Lung (tissue), 12 donors: ENCODE data around the gene TMEM121. TPM values are rescaled to one million over a fixed set of nuclear protein-coding genes. Genes with fewer than 3 reads are reported as not detected.
"Not testable (repeated sequence)": the region's sequence is repeated elsewhere in the genome, so short reads cannot be mapped to it uniquely, and the experiment has no call there.

ENCODE experiments used
- ATAC-seq: fragments of 200-7000 bp; cut with Tn5 transposase; one replicate; pipeline ENCODE4 v1.9.1; 2020; ENCODE audit warnings: moderate number of reproducible peaks; ENCODE audit not compliant: insufficient read depth, low FRiP score
- DNase-seq, 3 donors: peaks; one replicate each; pipeline ENCODE4 v3.0.0-alpha.2; 2013 to 2017
- H3K27ac ChIP-seq, 2 donors: one replicate each; pipeline ENCODE4 v1.5.1; 2013; ENCODE audit warnings: mild to moderate bottlenecking in 2 of 2, moderate library complexity in 2 of 2, control low read depth in 1 of 2, inconsistent platforms in 1 of 2, low read depth in 1 of 2, low read length in 1 of 2
- H3K27me3 ChIP-seq, 3 donors: one replicate each; pipeline ENCODE4 v1.5.1; 2013; ENCODE audit warnings: low read length in 2 of 3; ENCODE audit not compliant: control insufficient read depth in 3 of 3, insufficient read depth in 3 of 3
- H3K36me3 ChIP-seq, 4 donors: one replicate each; pipeline ENCODE4 v1.5.1; 2013; ENCODE audit warnings: low read length in 4 of 4, mild to moderate bottlenecking in 1 of 4, moderate library complexity in 1 of 4; ENCODE audit not compliant: control insufficient read depth in 4 of 4, insufficient read depth in 4 of 4
- H3K4me1 ChIP-seq, 5 donors: one replicate each; pipeline ENCODE4 v1.5.1; 2013; ENCODE audit warnings: low read length in 5 of 5, mild to moderate bottlenecking in 2 of 5, moderate library complexity in 1 of 5; ENCODE audit not compliant: control insufficient read depth in 5 of 5, insufficient read depth in 5 of 5
- H3K4me3 ChIP-seq: one replicate; pipeline ENCODE4 v1.5.1; 2013; ENCODE audit warnings: mild to moderate bottlenecking, control low read depth, moderate library complexity
- H3K9ac ChIP-seq, 2 donors: one replicate each; pipeline ENCODE4 v1.5.1; 2013; ENCODE audit warnings: low read length in 2 of 2, control low read depth in 1 of 2; ENCODE audit not compliant: insufficient read depth in 1 of 2
- H3K9me3 ChIP-seq, 4 donors: one replicate each; pipeline ENCODE4 v1.5.1; 2013; ENCODE audit warnings: low read length in 3 of 4, mild to moderate bottlenecking in 1 of 4, moderate library complexity in 1 of 4; ENCODE audit not compliant: control insufficient read depth in 4 of 4, insufficient read depth in 3 of 4
- CTCF ChIP-seq: IDR thresholded peaks from 2 replicates; pipeline ENCODE4 v1.5.1; 2012; ENCODE audit warnings: mild to moderate bottlenecking; ENCODE audit errors: control extremely low read depth, extremely low read depth
- WGBS, 2 donors: extraction: QIAGEN DNeasy Blood & Tissue Kit; methylation state at CpG; one replicate each; pipeline ENCODE4 v1.1.7; 2013; 5-methylcytosine and 5-hydroxymethylcytosine counted together
- polyA plus RNA-seq, 2 donors: library from polyadenylated mRNA; stranded (reverse); fragments of 200-250 nt; gene quantifications; one replicate each; pipeline ENCODE4 v1.2.1, GENCODE V29; 2013
- total RNA-seq, 2 donors: library from RNA; depleted of rRNA in 1 of 2; stranded (reverse); fragments of >200 nt in 1 of 2; gene quantifications; one replicate each; pipeline ENCODE4 v1.2.1, GENCODE V29; 2014 to 2021
- donor health status: control.
- donor health status: control.
- donor health status: Bipolar disorder and iron deficiency.
- donor health status: healthy.
- donor health status: DM: yes; HTN: yes; CAD: no.

The TMEM121 gene
- total and polyA plus RNA-seq, 4 donors = 1.1 to 5.4 (median 2.8) TPM

GRCh38 chr14:105563347-105563737, 37.0 kb downstream of the TMEM121 start:
- TF ChIP-seq CTCF = no peak
- peaks cover 0 to 1% (median 0%) of the 10 kb centered on the region in 5 donors for H3K4me1 ChIP-seq
- H3K27me3 ChIP-seq = no peaks in the 10 kb centered on the region
- H3K36me3 ChIP-seq = no peaks in the 10 kb centered on the region
- peaks cover 0 to 2% (median 0%) of the 10 kb centered on the region in 4 donors for H3K9me3 ChIP-seq
- DNase-seq = no peak
- no peak overlapping the region for H3K4me3 ChIP-seq
- no peak overlapping the region for H3K9ac ChIP-seq
- no peak for ATAC-seq
- no peak overlapping the region for H3K27ac ChIP-seq

GRCh38 chr14:105564536-105564935, 38.2 kb downstream of the TMEM121 start:
- not testable (repeated sequence) for H3K9ac ChIP-seq, DNase-seq
- WGBS, 2 donors = 52 to 77% methylated on average over 6 to 15 of the region's 16 CpGs

GRCh38 chr14:105565185-105565919, 39.0 kb downstream of the TMEM121 start:
- H3K4me1 ChIP-seq, DNase-seq, H3K4me3 ChIP-seq, H3K27ac ChIP-seq, H3K9me3 ChIP-seq, H3K27me3 ChIP-seq, ATAC-seq, H3K9ac ChIP-seq, H3K36me3 ChIP-seq: not testable (repeated sequence)
- WGBS, 2 donors = 84 to 85% methylated on average over 6 to 8 of the region's 8 CpGs

More at GRCh38 chr14:105564536-105564935, 38.2 kb downstream of the TMEM121 start:
- H3K4me3 ChIP-seq, H3K9me3 ChIP-seq, H3K27me3 ChIP-seq, H3K36me3 ChIP-seq, ATAC-seq, H3K27ac ChIP-seq, H3K4me1 ChIP-seq: not testable (repeated sequence)

GRCh38 chr14:105566248-105567163, 40.1 kb downstream of the TMEM121 start:
- H3K4me3 ChIP-seq, ATAC-seq, H3K27me3 ChIP-seq, DNase-seq, H3K4me1 ChIP-seq, H3K27ac ChIP-seq, H3K9ac ChIP-seq, H3K9me3 ChIP-seq, H3K36me3 ChIP-seq: not testable (repeated sequence)
- 89 to 90% methylated on average over 20 to 24 of the region's 34 CpGs for WGBS, 2 donors

- not testable (repeated sequence) for H3K4me3 ChIP-seq, ATAC-seq, H3K36me3 ChIP-seq, H3K27ac ChIP-seq, H3K9me3 ChIP-seq, H3K9ac ChIP-seq, H3K4me1 ChIP-seq, DNase-seq, H3K27me3 ChIP-seq
- WGBS, 2 donors = 89 to 92% methylated on average over 20 of the region's 20 CpGs
These were observed 41.1 kb downstream of the TMEM121 start for GRCh38 chr14:105567164-105568103.

- not testable (repeated sequence) for H3K27ac ChIP-seq, H3K4me3 ChIP-seq, H3K9me3 ChIP-seq, ATAC-seq, H3K27me3 ChIP-seq, H3K36me3 ChIP-seq, H3K4me1 ChIP-seq, DNase-seq, H3K9ac ChIP-seq
- WGBS, 2 donors = 58 to 70% methylated on average over 10 to 17 of the region's 18 CpGs
These were observed 41.9 kb downstream of the TMEM121 start for GRCh38 chr14:105568140-105568843.
